Transverse colon (tissue), 4 donors: Measurements from ENCODE around the gene RAET1E. TPM values are rescaled to one million over a fixed set of nuclear protein-coding genes. Genes with fewer than 3 reads are reported as not detected.

ENCODE experiments used
- DNase-seq: peaks from one replicate; pipeline ENCODE4 v3.0.0-alpha.2; 2019
- H3K27ac ChIP-seq, 4 donors: fragments of 200-600 bp; sonication (generic); 2 replicates each; pipeline ENCODE4 v1.5.1; 2016 to 2018; ENCODE audit warnings: inconsistent platforms in 4 of 4
- H3K27me3 ChIP-seq: fragments of 200-600 bp; sonication (generic); 2 replicates; pipeline ENCODE4 v1.5.1; 2017; ENCODE audit warnings: inconsistent platforms
- H3K36me3 ChIP-seq, 4 donors: fragments of 200-600 bp; sonication (generic); 2 replicates each; pipeline ENCODE4 v1.5.1; 2017 to 2019; ENCODE audit warnings: inconsistent platforms in 4 of 4
- H3K4me1 ChIP-seq, 4 donors: fragments of 200-600 bp; sonication (generic); 2 replicates each; pipeline ENCODE4 v1.5.1; 2017 to 2020; ENCODE audit warnings: inconsistent platforms in 4 of 4
- H3K4me3 ChIP-seq, 4 donors: fragments of 200-600 bp; sonication (generic); 1 replicate in 1 of 4; 2 replicates in 3 of 4; pipeline versions ENCODE4 v1.5.1 to v1.6.1; 2017 to 2019; ENCODE audit warnings: inconsistent platforms in 4 of 4
- H3K9me3 ChIP-seq, 2 donors: fragments of 200-600 bp; sonication (generic); 2 replicates each; pipeline ENCODE4 v1.5.1; 2017 to 2019; ENCODE audit warnings: inconsistent platforms in 2 of 2
- EP300 ChIP-seq: sonication (generic); formaldehyde crosslinking; IDR thresholded peaks from one replicate; pipeline ENCODE4 v1.6.1; 2017; ENCODE audit warnings: antibody characterized with exemption, low read depth
- POLR2A ChIP-seq: fragments of 450-650 bp; IDR thresholded peaks from one replicate; pipeline ENCODE4 v1.6.1; 2016; ENCODE audit warnings: antibody characterized with exemption, mild to moderate bottlenecking, moderate library complexity
- POLR2AphosphoS5 ChIP-seq, 3 donors: sonication (generic); formaldehyde crosslinking; IDR thresholded peaks; one replicate each; pipeline ENCODE4 v1.6.1; 2016; ENCODE audit warnings: antibody characterized with exemption in 3 of 3
- WGBS, 2 donors: methylation state at CpG; one replicate each; pipeline ENCODE4 v1.1.5; 2018; ENCODE audit warnings: low coverage in 1 of 2; 5-methylcytosine and 5-hydroxymethylcytosine counted together
- in situ Hi-C, 4 donors: fragments of 200-750 bp; cut with MboI; loops; one replicate each; pipeline versions ENCODE4 v1.15.0 to v1.15.1; 2017; ENCODE audit warnings: low sequenced_read_pairs in 3 of 4, low pct_ligation_motif_present in 1 of 4, low pct_unique_long_range_greater_than_20kb in 1 of 4
- intact Hi-C: fragments of 100-400 bp; cut with DNase I; formaldehyde crosslinking; loops from one replicate; pipeline ENCODE4 v1.15.1; 2023; ENCODE audit warnings: low total_unique reads
- total RNA-seq, 4 donors: library from RNA; depleted of rRNA; stranded (reverse); fragments of >200 nt; gene quantifications; one replicate each; pipeline ENCODE4 v1.1.0, GENCODE V29; 2016
- TF ChIP-seq, protein P1 (sequence below), 5 experiments: fragments of 200-600 bp in 3 of 5; fragments of 450-650 bp in 2 of 5; sonication (generic) in 3 of 5; IDR thresholded peaks; 1 replicate in 2 of 5; 2 replicates in 3 of 5; pipeline ENCODE4 v1.5.1; 2016 to 2017; ENCODE audit warnings: antibody characterized with exemption in 5 of 5, inconsistent platforms in 3 of 5, mild to moderate bottlenecking in 2 of 5, moderate library complexity in 1 of 5

Gene RAET1E
- total RNA-seq, 4 donors from 2014 or later, result not detected

- 70 to 86% methylated on average over 2 of the region's 2 CpGs for WGBS, 2 donors
- TF ChIP-seq, protein P1, sequence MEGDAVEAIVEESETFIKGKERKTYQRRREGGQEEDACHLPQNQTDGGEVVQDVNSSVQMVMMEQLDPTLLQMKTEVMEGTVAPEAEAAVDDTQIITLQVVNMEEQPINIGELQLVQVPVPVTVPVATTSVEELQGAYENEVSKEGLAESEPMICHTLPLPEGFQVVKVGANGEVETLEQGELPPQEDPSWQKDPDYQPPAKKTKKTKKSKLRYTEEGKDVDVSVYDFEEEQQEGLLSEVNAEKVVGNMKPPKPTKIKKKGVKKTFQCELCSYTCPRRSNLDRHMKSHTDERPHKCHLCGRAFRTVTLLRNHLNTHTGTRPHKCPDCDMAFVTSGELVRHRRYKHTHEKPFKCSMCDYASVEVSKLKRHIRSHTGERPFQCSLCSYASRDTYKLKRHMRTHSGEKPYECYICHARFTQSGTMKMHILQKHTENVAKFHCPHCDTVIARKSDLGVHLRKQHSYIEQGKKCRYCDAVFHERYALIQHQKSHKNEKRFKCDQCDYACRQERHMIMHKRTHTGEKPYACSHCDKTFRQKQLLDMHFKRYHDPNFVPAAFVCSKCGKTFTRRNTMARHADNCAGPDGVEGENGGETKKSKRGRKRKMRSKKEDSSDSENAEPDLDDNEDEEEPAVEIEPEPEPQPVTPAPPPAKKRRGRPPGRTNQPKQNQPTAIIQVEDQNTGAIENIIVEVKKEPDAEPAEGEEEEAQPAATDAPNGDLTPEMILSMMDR (IDR thresholded peaks at IDR 0.05), result no peak
- no peak for TF ChIP-seq POLR2AphosphoS5 (IDR thresholded peaks at IDR 0.05)
- TF ChIP-seq POLR2A, result no peak
- no peak for TF ChIP-seq EP300
- in situ Hi-C loops (no loop called here), intact Hi-C loops (no loop called here)
- Histone ChIP-seq H3K36me3 (no peaks in the 10 kb centered on the region), H3K27ac (no peak overlapping the region), H3K9me3 (peaks cover 0 to 12% of the 10 kb centered on the region in 2 donors), H3K27me3 (no peaks in the 10 kb centered on the region), H3K4me3 (no peak overlapping the region), H3K4me1 (no peaks in the 10 kb centered on the region)
- no peak for DNase-seq
These were observed 9.4 kb upstream of the RAET1E start for GRCh38 chr6:149907317-149907716.

DNA sequence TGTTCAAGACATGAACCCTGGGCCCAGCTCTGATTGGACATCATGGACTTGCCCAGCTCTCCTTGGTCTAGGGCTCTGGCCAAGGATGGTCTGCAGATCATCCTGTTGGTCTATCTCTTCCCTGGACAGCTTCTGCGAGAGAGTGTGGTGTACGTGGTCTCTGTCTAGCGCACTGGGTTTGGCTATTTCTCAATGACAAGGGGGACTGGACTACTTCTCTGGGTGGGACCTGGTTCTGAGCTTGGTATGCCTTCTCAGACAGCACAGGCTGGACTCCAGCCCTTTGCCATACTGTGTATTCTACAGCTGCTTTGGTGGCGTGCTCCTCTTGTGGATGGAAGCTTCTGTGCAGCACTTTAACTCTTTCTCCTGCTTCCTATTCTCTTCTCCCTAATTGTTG, 8.5 kb upstream of the RAET1E start:
- Histone ChIP-seq H3K27me3 (no peaks in the 10 kb centered on the region), H3K4me1 (no peaks in the 10 kb centered on the region), H3K36me3 (no peaks in the 10 kb centered on the region), H3K9me3 (peaks cover 0 to 12% of the 10 kb centered on the region in 2 donors), H3K4me3 (no peak overlapping the region), H3K27ac (no peak overlapping the region)
- TF ChIP-seq POLR2A, result no peak
- TF ChIP-seq EP300, result no peak
- TF ChIP-seq, protein P1 (IDR thresholded peaks at IDR 0.05), result no peak
- TF ChIP-seq POLR2AphosphoS5 (IDR thresholded peaks at IDR 0.05), result no peak
- intact Hi-C loops, result no loop called here
- in situ Hi-C loops, result no loop called here
- no peak for DNase-seq
- 92% methylated on average over 4 of the region's 4 CpGs; no CpG with 5 or more reads in 1 of the 2 donors for WGBS, 2 donors

- Histone ChIP-seq H3K27me3 (no peaks in the 10 kb centered on the region), H3K27ac (no peak overlapping the region), H3K4me3 (no peak overlapping the region), H3K36me3 (no peaks in the 10 kb centered on the region), H3K9me3 (peaks cover 0 to 12% of the 10 kb centered on the region in 2 donors), H3K4me1 (no peaks in the 10 kb centered on the region)
- in situ Hi-C loops, result no loop called here
- TF ChIP-seq EP300 (no peak), POLR2AphosphoS5 (IDR thresholded peaks at IDR 0.05) (no peak), POLR2A (no peak)
- TF ChIP-seq, protein P1 (IDR thresholded peaks at IDR 0.05), result no peak
- DNase-seq, result no peak
- 83% methylated on average over 6 of the region's 6 CpGs; no CpG with 5 or more reads in 1 of the 2 donors for WGBS, 2 donors
- intact Hi-C loops, result no loop called here
These were observed 8.0 kb upstream of the RAET1E start for GRCh38 chr6:149905911-149906371.

DNA sequence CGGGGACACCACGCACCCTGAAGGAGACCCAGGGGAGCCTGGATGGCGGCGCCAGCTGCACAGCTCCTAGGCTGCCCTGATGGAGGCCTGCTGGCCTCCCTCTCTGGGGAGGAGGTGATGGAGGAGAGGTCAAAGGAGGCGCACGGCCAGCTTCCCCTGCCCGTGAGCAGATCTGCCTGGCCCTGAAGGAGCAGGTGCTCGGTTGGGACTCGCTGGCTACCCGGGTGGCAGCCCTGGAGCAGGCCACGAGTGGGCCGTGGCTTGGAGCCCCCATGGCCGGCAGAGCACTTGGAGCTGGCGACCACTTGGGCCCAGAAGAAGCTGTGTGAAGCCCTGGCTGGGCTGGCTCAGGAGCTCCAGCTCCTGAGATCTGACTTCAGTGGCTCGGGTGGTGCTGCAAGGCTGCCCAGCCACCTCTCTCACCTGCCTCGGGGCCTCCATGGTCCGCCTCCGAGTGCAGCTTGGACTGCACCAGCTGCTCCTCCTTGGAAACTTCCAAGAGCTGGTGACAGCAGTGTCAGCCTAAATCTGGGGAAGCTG, 7.5 kb upstream of the RAET1E start:
- intact Hi-C loops (no loop called here), in situ Hi-C loops (no loop called here)
- Histone ChIP-seq H3K27ac (no peak overlapping the region), H3K27me3 (no peaks in the 10 kb centered on the region), H3K36me3 (no peaks in the 10 kb centered on the region), H3K9me3 (peaks cover 0 to 12% of the 10 kb centered on the region in 2 donors), H3K4me3 (no peak overlapping the region), H3K4me1 (no peaks in the 10 kb centered on the region)
- 88% methylated on average over 16 of the region's 18 CpGs; no CpG with 5 or more reads in 1 of the 2 donors for WGBS, 2 donors
- TF ChIP-seq POLR2AphosphoS5 (IDR thresholded peaks at IDR 0.05), result no peak
- TF ChIP-seq, protein P1 (IDR thresholded peaks at IDR 0.05), result no peak
- TF ChIP-seq POLR2A, result no peak
- no peak for DNase-seq
